ENCODE data around the gene LCN9. TPM values are rescaled to one million over a fixed set of nuclear protein-coding genes. Genes with fewer than 3 reads are reported as not detected.
A peak's percentile ranks its signal among the peaks of the same experiment; 100 is the strongest.

The LCN9 gene, protein sequence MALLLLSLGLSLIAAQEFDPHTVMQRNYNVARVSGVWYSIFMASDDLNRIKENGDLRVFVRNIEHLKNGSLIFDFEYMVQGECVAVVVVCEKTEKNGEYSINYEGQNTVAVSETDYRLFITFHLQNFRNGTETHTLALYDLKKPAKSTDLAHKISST
- not detected for total RNA-seq
- long read RNA-seq, result 0 reads

DNA sequence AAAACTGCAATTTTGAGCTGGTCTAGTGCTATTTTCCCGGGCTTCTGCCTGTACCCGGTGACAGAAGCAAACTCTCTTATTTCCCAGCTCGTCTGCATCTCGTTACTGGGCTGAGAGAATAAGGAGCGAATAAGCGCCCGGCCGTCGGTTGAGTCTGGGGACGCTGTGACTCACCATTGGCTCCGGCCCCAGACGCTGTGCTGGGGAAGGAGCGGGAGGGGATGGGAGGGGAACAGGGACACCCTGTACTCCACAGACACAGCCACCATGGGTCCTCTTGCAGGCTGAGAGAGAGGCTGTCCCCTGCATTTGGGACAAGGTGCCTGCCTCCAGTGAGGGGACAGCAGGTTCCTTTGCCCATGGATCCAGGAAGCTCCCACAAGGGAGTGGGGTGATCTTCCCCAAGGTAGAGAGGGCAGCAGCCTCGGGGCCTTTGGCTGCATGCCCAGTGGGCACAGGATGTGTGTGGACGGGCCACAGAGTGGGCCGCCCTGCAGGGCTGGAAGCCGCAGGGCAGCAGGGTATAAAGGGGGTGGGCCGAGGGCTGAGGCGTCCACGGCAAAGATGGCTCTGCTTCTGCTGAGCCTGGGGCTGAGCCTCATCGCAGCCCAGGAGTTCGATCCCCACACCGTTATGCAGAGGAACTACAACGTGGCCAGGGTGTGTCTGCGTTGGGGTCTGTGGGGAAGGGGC lies at the start of gene LCN9:
LCN9 (plus strand) TSS at position 552 of the 693 bp plus-strand sequence; CDS start at position 565, 13 bp downstream.
- no peaks in the 10 kb centered on the region for H3K36me3 ChIP-seq
- intact Hi-C loops (cut with DNase I), result no loop called here
- H3K27me3 ChIP-seq, result peaks cover 7% of the 10 kb centered on the region
- DNase-seq (no peak), ATAC-seq (no peak)
- H3K4me3 ChIP-seq, result no peak within 1 kb of the TSS
- no peaks in the 10 kb centered on the region for H3K4me1 ChIP-seq
- H3K27ac ChIP-seq, result no peak within 1 kb of the TSS
- TF ChIP-seq, protein P1, sequence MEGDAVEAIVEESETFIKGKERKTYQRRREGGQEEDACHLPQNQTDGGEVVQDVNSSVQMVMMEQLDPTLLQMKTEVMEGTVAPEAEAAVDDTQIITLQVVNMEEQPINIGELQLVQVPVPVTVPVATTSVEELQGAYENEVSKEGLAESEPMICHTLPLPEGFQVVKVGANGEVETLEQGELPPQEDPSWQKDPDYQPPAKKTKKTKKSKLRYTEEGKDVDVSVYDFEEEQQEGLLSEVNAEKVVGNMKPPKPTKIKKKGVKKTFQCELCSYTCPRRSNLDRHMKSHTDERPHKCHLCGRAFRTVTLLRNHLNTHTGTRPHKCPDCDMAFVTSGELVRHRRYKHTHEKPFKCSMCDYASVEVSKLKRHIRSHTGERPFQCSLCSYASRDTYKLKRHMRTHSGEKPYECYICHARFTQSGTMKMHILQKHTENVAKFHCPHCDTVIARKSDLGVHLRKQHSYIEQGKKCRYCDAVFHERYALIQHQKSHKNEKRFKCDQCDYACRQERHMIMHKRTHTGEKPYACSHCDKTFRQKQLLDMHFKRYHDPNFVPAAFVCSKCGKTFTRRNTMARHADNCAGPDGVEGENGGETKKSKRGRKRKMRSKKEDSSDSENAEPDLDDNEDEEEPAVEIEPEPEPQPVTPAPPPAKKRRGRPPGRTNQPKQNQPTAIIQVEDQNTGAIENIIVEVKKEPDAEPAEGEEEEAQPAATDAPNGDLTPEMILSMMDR (IDR thresholded peaks at IDR 0.05), result no peak
- H3K9me3 ChIP-seq, result no peaks in the 10 kb centered on the region

DNA sequence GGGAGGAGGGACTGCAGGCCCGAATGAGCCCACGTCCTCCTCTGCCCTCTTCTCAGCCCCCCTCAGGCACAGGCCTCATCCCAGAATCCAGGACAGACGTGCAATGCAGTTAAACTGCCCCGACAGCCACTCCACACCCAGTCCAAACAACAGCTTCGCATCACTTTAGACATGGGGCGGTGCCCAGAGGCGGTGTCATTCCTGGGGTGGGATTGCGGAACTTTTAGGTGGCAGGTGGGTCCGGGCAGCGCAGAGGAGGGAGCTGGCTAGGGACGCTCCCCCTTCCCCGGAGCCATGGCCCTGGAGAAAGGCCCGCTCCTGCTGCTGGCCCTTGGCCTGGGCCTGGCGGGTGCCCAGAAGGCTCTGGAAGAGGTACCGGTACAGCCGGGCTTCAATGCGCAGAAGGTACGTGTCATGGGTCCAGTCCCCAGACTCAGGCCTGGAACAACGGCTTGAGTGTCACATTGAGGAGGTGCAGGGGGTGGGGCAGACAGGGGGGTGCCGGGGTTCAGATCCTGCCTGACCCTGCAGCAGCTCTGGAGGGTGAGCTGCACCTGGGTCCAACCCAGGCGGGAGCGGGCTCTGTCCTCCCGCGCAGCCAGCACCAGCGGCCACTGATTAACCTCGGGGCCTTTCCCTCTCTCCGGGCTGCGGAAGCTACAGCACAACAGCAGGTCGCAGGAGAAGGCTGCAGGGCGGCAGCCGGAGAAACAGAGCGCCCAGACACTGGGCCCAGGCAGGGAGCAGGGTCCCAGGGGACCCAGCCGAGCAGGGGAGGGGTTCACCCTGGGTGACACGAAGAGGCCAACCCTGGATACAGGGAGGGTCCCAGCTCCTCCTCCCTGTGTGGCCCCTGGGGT lies 48.9 kb upstream of the LCN9 start:
- H3K27ac ChIP-seq, result no peak overlapping the region
- H3K4me3 ChIP-seq, result no peak overlapping the region
- TF ChIP-seq, protein P1 (IDR thresholded peaks at IDR 0.05), result no peak
- H3K36me3 ChIP-seq, result no peaks in the 10 kb centered on the region
- peaks cover 10% of the 10 kb centered on the region for H3K27me3 ChIP-seq
- no peaks in the 10 kb centered on the region for H3K4me1 ChIP-seq
- H3K9me3 ChIP-seq, result no peaks in the 10 kb centered on the region
- DNase-seq (peak; percentile 63), ATAC-seq (no peak)
- intact Hi-C loops (cut with DNase I), result no loop called here

DNA sequence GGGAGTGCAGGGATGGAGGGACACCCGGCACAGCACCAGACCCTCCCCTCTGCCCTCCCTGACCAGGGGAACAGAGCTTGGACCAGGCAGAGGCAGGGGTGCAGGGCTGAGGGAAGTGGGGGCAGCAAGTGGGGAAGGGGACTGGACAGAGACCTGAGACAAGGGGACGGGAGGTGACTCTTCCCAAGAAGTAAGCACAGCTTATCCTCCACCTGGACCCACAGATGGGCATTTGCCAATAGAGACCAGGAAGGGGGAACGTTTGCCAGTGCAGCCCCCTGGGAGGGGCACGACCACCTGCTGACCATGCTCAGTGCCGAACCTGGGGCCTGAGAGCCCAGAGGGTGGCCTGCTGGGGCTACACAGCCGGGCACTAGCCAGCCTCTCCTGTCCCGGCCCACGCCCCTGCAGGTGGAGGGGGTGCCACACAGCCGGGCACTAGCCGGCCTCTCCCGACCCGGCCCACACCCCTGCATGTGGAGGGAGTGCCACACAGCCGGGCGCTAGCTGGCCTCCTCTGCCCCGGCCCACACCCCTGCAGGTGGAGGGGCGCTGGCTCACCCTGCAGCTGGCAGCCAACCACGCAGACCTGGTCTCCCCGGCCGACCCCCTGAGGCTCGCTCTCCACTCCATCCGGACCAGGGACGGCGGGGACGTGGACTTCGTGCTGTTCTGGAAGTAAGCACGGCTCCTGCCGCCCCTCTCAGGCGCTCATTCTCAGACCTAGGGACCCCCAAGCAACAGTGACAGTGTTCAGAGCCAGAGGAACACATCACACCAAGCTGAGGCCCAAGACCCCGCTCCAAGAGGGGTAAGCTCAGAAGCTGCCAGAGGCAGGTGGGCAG lies 48.1 kb upstream of the LCN9 start:
- Histone ChIP-seq H3K27me3 (peaks cover 14% of the 10 kb centered on the region), H3K27ac (no peak overlapping the region), H3K36me3 (no peaks in the 10 kb centered on the region), H3K9me3 (no peaks in the 10 kb centered on the region), H3K4me1 (no peaks in the 10 kb centered on the region), H3K4me3 (no peak overlapping the region)
- DNase-seq, result peak; percentile 48
- no peak for ATAC-seq
- intact Hi-C loops (cut with DNase I), result no loop called here
- TF ChIP-seq, protein P1 (IDR thresholded peaks at IDR 0.05), result no peak

DNA sequence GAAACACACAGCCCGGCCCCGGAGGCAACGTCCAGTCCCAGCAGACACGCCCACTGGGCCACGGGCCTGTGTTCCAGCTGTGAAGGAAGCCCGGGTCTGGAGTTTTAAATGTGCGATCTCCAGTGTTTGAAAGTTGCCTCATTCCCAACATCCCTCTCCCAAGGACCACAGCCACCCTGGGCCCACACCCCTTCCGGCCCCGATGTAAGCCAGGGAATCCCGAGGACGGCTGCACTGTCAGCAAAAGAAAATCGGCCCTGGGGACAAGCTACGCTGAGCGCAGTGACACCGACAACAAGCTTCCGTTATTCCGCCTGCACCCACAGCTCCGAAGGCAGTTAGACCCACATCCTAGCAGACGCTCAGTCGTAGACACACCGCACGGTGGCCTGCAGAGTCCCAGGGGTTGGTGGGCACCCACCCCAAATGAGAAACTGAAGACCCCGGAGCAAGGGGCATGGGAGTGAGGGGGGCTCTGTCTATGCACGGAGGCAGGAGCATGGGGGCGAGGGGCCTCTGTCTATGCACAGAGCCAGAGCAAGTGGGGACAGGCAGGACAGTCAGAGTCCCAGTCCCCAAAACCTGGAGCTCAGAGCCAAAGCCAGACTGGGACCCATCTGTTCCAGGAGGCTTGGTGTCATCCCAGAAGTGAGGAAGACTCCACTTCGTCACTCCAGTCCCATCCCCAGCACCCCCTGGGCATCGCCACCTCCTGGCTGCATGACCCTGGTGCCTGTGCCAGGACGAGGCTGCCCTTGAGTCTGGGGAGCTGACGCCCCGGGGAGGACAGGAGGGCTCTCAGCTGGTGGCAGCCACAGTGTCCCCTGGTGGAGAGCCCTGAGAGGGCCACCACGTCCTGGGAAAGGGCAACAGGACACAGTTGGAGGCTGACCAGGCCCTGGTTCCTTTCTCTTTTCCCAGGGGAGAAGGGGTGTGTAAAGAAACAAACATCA lies 47.2 kb upstream of the LCN9 start:
- Histone ChIP-seq H3K4me1 (no peaks in the 10 kb centered on the region), H3K9me3 (no peaks in the 10 kb centered on the region), H3K27me3 (peaks cover 18% of the 10 kb centered on the region), H3K36me3 (no peaks in the 10 kb centered on the region), H3K27ac (no peak overlapping the region), H3K4me3 (no peak overlapping the region)
- ATAC-seq (no peak), DNase-seq (no peak)
- intact Hi-C loops (cut with DNase I), result no loop called here
- TF ChIP-seq, protein P1 (IDR thresholded peaks at IDR 0.05), result no peak

Data from upper lobe of right lung (tissue), 1 donor.